HL-60/S4 (cell line): Measurements from ENCODE around the gene TIAM2.
"Not testable (repeated sequence)": the region's sequence is repeated elsewhere in the genome, so short reads cannot be mapped to it uniquely, and the experiment has no call there.

Experiments used
- in situ Hi-C: fragments of 300-500 bp; cut with MboI; formaldehyde crosslinking; loops from 2 replicates; pipeline ENCODE4 v1.14.3; 2022; ENCODE audit warnings: low sequenced_read_pairs

TIAM2 gene

GRCh38 chr6:155090166-155090565 is 95.1 kb downstream of the TIAM2 start:
- in situ Hi-C loops: no loop called here

GRCh38 chr6:155091756-155092155 is 96.6 kb downstream of the TIAM2 start:
- in situ Hi-C loops: no loop called here

GRCh38 chr6:155093430-155093829 is 98.3 kb downstream of the TIAM2 start:
- in situ Hi-C loops: no loop called here

DNA sequence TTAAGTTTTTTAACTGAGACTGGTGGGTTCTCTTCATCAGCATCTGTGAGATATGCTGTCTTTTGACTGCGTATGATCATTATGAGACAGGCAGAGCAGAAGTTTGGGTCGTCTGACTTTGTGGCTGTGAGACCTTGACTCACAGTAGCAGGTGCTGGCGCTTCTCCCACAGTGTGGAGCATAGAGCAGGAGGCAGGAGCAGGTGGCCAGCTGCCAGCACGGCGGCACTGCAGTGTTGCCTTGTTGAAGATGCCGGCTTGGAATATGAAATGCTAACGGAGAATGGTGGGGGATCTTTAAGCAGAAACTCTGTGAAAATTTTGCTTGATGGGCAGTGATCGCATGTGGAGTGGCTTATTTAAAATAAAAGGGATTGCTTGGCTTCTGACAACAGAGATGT is 105.0 kb downstream of the TIAM2 start:
- in situ Hi-C loops: no loop called here

DNA sequence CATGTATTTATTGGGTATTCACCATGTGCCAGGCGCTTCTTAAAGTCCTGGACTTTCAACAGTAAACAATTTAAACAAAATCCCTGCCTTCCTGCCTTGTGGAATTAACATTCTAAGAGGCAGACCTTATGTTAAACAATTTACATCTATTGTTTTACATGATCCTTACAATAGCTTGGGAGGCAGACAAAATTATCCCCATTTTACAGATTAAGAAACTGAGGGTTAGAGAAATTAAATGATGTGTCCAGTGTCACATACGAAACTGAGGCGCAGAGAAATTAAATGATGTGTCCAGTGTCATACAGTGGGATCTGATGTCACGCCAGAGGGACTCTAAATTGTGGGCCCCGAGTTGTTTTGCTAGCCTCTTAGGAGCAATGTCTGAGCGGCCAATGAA is 105.5 kb downstream of the TIAM2 start:
- in situ Hi-C loops: no loop called here

- in situ Hi-C loops: not testable (repeated sequence)
Observed at GRCh38 chr6:155103083-155103645, 108.0 kb downstream of the TIAM2 start.

DNA sequence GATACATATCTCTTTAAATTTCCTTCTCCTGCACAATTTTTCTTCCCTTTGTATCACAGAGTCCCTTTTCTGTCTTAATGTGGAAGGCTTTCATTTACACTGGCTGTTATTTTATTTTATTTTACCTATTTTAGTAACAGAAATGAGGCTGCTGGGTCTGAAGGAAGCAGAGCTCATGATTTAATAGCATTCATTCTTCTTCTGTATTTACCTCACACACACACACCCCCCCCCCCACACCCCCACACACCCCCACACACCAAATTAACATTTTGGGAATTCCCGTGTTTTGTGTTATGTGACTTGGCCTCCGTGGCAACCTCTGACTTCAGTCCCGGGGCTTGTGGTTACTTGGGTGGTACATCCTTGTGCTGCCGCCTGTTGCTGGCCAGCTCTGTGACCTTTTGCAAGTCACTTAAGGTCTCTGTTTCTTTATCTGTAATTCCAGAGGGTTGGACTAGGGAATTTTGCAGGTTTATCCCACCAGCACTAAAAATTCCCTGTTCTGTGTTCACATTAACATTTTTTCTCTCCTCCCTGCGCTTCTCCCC is 108.8 kb downstream of the TIAM2 start:
- in situ Hi-C loops: no loop called here

GRCh38 chr6:155106456-155107115 is 111.5 kb downstream of the TIAM2 start:
- in situ Hi-C loops: no loop called here

DNA sequence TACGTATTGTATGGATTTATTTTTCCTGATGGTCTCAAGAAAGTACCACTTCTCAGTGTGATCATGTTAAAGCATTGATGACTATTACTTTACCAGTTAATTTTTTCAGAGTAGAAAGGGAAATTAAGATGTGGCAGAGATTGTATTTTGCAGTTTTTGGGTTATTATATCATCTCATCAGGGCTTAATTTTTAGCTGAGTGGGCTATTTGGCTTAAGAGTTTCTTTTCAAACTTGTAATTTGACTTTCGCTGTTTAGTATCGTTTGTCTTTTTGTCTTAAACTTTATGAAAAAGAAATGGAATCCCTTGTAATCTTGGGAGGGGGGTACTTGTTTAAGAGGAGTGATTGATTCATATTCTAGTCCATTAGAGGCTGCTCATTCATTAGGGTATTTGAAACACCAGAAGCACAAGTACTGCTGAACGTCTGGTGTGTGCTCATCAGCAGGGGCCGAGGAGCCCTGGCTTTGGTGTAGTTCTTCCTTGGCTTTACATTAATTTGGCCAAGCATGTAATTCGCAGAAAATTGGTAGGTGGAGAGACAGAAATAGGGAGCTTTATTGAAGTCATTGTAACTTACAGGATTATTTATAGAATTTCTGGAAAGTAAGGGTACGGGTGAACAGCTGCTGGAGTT is 112.4 kb downstream of the TIAM2 start:
- in situ Hi-C loops: no loop called here

DNA sequence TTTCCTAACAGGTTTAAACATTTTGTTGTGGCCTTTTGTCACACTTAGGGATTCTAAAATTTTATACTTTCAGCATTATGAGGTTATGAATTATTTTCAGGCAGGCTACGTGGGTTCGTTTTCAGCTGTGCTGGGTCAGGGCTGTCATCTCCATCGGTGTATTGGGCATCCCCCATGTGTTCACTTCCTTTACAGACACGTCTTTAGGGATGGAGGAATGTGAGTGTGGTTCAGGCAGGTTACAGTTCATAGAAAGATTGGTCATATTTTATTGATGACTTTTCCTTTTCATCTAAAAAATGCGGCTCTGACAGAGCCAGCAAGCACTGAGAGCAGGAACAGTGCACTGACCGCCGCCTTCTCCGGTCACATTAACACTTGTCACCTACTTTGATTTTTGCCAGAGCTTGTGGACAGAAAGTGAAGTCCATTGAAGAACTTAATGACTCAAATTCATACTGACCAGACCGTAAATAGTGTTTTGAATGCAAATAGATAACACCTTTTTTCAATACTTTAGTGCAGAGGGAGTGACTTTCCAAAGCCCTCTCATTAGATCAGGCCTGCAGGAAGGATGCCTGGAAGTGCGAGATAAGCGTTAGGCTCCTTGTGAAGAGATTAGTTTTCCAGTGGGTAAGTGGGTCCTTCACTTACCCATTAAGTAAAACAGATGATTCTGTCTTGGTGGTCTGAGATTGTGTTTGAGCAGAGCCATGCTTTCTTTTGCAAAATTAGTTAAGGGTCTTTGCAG is 113.1 kb downstream of the TIAM2 start:
- in situ Hi-C loops: no loop called here

DNA sequence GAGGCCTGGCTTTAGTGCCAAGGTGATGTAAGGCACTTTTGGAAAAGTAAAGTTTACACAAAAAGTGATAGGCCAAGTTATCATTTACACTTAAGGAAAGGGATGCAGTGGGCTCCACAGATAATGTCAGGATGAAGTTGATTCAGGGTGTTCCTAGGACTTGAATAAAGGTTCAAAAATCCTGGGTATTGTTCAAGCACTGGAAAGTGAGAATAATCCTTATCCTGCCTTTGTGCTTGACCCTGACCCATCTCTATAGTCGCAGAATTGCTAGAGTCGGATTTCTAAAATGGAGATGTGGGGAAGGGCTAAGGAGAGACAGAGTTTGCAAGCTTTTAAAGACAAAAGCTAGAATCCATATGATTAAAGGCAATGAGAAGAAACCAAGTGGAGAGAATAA is 115.6 kb downstream of the TIAM2 start:
- in situ Hi-C loops: no loop called here

DNA sequence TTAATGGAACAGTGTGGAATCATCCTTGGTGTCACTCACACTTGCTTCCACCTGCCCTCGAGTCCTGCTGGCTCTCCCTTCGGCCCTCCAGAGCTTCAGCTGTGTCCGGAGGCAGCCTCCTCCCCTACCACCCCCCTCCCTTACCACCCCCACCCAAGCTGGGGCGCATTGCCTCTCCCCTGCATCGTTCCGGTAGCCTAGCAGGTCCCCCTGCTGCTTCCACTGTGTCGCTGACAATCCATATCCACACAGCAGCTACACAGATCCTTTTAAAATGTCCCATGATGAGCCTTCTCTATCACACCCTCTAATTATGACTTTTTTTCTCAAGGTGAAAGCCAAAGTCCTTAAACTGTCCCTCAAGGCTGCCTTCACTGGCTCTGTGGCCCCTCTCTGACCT is 117.6 kb downstream of the TIAM2 start:
- in situ Hi-C loops: no loop called here

GRCh38 chr6:155115893-155116570 is 120.9 kb downstream of the TIAM2 start:
- in situ Hi-C loops: no loop called here

- in situ Hi-C loops: no loop called here
Observed at GRCh38 chr6:155116571-155116910, 121.4 kb downstream of the TIAM2 start.

DNA sequence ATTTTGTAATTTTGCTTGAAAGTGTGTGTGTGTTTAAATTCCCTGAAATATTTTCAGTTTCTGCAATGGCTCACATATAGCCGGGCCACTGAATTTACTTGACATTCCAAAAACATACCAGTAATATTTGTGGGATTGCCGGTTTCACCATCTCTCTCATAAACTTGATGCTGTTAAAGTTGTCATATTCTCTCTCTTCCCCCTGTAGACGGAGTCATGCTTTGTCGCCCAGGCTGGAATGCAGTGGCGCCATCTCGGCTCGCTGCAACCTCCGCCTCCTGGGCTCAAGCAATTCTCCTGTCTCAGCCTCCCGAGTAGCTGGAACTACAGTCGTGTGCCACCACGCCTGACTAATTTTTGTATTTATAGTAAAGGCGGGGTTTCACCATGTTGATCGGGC is 122.1 kb downstream of the TIAM2 start:
- in situ Hi-C loops: no loop called here

DNA sequence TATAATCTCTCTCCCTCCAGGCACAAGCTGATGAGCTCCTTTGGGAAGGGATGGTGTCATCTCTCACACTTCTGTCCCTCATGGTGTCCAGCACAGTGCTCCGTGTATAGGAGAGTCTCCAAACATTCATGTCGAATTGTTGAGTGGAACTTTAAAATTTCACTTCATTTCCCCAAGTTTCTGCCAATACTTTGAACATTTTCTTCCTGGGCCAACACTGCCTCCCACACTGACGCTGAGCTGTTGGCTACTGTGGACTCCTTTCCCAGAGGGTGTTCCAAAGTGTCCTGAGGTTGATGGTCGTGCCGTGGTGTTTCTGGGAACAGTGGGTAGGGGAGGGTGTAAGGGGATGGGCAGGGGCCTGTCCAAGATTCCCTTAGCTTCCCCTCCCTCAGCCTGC is 122.7 kb downstream of the TIAM2 start:
- in situ Hi-C loops: no loop called here

DNA sequence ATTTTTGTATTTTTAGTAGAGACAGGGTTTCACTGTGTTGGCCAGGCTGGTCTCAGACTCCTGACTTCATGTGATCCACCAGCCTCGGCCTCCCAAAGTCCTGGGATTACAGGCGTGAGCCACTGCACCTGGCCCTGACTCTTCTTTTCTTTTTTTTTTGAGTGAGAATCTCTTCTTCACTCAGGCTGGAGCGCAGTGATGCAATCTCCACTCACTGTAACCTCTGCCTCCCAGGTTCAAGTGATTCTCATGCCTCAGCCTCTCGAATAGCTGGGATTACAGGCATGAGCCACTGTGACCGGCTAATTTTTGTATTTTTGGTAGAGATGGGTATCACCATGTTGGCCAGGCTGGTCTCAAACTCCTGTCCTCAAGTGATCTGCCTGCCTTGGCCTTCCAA is 124.1 kb downstream of the TIAM2 start:
- in situ Hi-C loops: not testable (repeated sequence)

DNA sequence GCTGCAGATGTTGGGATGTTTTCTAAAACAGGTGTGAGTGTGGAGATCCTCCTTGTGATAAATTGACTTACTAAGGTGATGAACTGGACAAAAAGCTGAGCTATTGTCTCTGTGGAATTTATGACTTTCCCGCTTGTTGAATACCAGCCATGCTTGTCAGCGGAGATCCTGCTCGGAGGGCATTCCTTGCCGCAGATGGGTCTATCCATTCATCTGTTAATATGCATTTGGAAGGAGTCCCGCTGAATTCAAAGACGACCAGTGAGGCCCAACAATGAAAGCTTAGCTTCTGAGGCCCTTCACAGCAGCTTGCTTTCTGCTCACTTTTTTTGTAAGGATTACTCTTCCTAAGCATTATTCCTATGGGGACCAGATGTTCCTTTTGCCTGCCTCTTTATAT is 124.9 kb downstream of the TIAM2 start:
- in situ Hi-C loops: no loop called here

DNA sequence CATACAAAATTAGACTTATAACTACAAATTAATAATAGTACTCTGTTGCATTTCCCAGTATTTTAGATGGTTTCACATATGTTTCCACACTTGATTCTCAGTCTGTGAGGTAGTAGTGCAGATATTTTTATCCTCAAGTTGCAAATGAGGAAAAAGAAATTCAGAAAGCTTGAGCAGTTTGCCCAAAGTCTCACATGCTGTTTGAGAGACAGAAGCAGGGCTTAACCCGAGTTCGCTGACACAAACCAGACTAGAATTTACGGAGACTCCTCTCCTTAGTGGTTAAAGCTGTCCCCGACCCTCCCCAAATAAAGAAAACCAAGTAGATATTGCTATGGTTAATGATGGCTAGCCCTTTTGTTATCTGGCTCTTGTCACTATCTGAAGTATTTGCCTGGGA is 126.2 kb downstream of the TIAM2 start:
- in situ Hi-C loops: no loop called here

- in situ Hi-C loops: no loop called here
Observed at GRCh38 chr6:155121699-155122098, 126.6 kb downstream of the TIAM2 start.
